Effector memory CD4-positive, alpha-beta T cell (primary cell): ENCODE data around the gene ADIRF.
"Not testable (repeated sequence)": the region's sequence is repeated elsewhere in the genome, so short reads cannot be mapped to it uniquely, and the experiment has no call there.

Experiments used
- DNase-seq, 3 donors: peaks; one replicate each; pipeline ENCODE4 v3.0.0-alpha.2; 2020
- H3K27ac ChIP-seq: 2 replicates; pipeline ENCODE4 v1.7.0; 2013; ENCODE audit warnings: mild to moderate bottlenecking, low read length, moderate library complexity; ENCODE audit not compliant: insufficient read depth, poor library complexity, severe bottlenecking
- H3K27me3 ChIP-seq: replicated peaks from 2 replicates; pipeline ENCODE4 v1.7.0; 2013; ENCODE audit warnings: mild to moderate bottlenecking, low read length; ENCODE audit not compliant: insufficient read depth, control insufficient read depth, poor library complexity, severe bottlenecking
- H3K36me3 ChIP-seq: 2 replicates; pipeline ENCODE4 v1.7.0; 2013; ENCODE audit warnings: mild to moderate bottlenecking, low read length, moderate library complexity; ENCODE audit not compliant: control insufficient read depth, insufficient read depth
- H3K4me1 ChIP-seq: 2 replicates; pipeline ENCODE4 v1.7.0; 2013; ENCODE audit warnings: low read length, mild to moderate bottlenecking; ENCODE audit not compliant: control insufficient read depth, insufficient read depth, poor library complexity, severe bottlenecking
- H3K4me3 ChIP-seq: 2 replicates; pipeline ENCODE4 v1.7.0; 2013; ENCODE audit warnings: low read length, low read depth, mild to moderate bottlenecking; ENCODE audit not compliant: insufficient read depth, poor library complexity, severe bottlenecking
- H3K9me3 ChIP-seq: 2 replicates; pipeline ENCODE4 v1.7.0; 2013; ENCODE audit warnings: mild to moderate bottlenecking, low read length, moderate library complexity; ENCODE audit not compliant: control insufficient read depth

Gene ADIRF

DNA sequence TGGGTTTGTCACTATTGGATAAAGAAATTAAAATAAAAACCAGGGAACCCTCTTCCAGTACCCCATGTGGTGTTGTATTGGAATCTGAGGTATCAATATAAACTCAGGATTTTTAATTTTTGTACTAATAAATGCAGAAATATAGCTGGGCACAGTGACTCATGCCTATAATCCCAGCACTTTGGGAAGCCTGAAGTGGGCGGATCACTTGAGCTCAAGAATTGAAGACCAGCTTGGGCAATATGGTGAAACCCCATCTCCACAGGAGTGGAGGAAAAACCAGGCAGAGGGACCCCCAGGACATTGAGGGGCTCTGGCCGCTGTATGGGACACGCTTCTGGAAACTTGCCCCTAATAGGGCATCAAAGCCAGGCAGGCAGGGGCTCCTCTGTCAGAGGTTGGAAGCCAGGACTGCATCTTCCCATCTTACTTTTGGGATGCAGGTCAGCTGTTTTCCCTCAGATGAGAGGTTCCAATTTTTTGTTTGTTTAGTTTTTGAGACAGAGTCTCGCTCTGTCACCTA is 11.1 kb downstream of the ADIRF start:
- no peaks in the 10 kb centered on the region for H3K4me1 ChIP-seq
- DNase-seq = no peak
- no peaks in the 10 kb centered on the region for H3K36me3 ChIP-seq
- H3K9me3 ChIP-seq = no peaks in the 10 kb centered on the region
- H3K27me3 ChIP-seq = no peaks in the 10 kb centered on the region
- no peak overlapping the region for H3K4me3 ChIP-seq
- no peak overlapping the region for H3K27ac ChIP-seq

DNA sequence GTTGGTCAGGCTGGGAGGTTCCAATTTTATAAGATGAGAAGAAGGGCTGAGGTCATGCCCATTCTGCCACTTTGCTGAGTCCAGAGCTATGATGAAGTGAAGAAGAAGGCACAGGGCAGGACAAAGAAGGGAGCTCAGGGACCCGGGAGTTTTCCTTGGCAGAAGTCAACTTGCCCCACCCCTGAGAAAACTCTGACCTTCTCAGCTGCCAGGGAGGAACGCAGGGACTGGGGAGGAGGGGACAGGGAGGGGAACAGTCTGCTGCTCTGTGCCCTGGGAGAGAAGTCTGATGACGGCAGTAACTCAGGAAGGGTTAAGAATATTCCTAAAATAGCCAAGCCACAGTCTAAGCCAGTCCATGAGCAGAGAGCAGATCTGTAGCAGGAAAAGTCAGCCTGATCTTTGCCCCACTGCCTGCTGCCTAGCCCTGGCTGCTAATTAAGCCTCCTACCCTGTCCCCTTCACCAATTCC is 11.7 kb downstream of the ADIRF start:
- DNase-seq = no peak
- Histone ChIP-seq H3K9me3 (no peaks in the 10 kb centered on the region), H3K4me3 (no peak overlapping the region), H3K4me1 (no peaks in the 10 kb centered on the region), H3K27ac (no peak overlapping the region), H3K36me3 (no peaks in the 10 kb centered on the region), H3K27me3 (no peaks in the 10 kb centered on the region)

DNA sequence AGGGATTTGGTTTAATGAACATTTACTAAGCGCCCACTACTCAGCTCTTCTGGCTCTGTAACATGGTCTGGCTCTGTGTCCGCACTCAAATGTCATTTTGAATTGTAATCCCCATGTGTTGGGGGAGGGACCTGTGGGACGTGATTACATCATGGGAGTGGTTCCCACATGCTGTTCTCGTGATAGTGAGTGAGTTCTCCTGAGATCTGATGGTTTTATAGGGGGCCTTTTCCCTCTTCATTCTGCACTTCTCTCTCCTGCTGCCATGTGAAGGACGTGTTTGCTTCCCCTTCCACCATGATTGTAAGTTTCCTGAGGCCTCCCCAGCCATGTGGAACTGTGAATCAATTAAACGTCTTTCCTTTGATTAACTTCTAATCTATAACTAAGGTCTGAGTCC is 12.7 kb downstream of the ADIRF start:
- not testable (repeated sequence) for H3K4me1 ChIP-seq, H3K27ac ChIP-seq, H3K27me3 ChIP-seq

DNA sequence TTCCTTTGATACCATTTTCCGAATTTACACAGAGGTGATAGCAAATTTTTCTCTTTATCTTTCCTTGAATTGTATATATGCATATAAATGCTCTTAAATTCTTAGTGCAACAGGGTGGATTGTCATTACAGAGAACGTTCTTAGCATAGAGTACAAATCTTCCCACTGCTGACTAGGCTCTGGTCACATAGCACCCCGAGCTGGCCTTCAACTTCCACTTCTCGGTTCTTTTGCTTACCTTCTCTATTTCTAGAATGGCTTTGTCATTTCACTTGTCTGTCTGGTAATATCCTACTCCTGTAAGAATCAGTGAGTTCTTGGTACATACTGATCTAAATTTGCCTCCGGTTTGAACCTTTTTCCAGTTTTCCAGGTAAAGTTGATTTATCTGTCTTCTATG is 13.4 kb downstream of the ADIRF start:
- H3K4me1 ChIP-seq = no peaks in the 10 kb centered on the region
- no peaks in the 10 kb centered on the region for H3K27me3 ChIP-seq
- no peak for DNase-seq
- H3K27ac ChIP-seq = no peak overlapping the region
- no peak overlapping the region for H3K4me3 ChIP-seq
- H3K36me3 ChIP-seq = no peaks in the 10 kb centered on the region
- H3K9me3 ChIP-seq = no peaks in the 10 kb centered on the region

More for the DNA sequence above, 12.7 kb downstream of the ADIRF start:
- not testable (repeated sequence) for DNase-seq, H3K4me3 ChIP-seq, H3K36me3 ChIP-seq, H3K9me3 ChIP-seq

DNA sequence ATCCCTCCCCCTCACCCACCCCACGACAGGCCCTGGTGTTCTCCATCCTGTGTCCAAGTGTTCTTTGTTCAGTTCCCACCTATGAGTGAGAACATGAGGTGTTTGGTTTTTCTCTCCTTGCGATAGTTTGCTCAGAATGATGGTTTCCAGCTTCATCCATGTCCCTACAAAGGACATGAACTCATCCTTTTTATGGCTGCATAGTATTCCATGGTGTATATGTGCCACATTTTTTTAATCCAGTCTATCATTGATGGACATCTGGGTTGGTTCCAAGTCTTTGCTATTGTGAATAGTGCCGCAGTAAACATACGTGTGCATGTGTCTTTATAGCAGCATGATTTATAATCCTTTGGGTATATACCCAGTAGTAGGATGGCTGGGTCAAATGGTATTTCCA is 16.2 kb downstream of the ADIRF start:
- H3K36me3 ChIP-seq, H3K27ac ChIP-seq, DNase-seq, H3K4me3 ChIP-seq, H3K4me1 ChIP-seq, H3K9me3 ChIP-seq, H3K27me3 ChIP-seq: not testable (repeated sequence)

DNA sequence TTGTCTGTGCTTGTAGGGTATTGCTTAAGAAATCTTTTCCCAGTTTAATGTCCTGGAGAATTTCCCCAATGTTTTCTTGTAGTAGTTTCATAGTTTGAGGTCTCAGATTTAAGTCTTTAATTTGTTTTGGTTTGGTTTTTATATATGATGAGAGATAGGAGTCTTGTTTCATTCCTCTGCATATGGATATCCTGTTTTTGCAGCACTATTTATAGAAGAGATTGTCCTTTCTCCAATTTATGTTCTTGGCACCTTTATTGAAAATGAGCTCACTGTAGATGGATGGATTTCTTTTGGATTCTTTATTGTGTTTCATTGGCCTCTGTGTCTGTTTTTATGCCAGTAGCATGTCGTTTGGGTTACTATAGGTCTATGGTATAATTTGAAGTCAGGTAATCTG is 20.2 kb downstream of the ADIRF start:
- H3K9me3 ChIP-seq = no peaks in the 10 kb centered on the region
- no peak overlapping the region for H3K4me3 ChIP-seq

DNA sequence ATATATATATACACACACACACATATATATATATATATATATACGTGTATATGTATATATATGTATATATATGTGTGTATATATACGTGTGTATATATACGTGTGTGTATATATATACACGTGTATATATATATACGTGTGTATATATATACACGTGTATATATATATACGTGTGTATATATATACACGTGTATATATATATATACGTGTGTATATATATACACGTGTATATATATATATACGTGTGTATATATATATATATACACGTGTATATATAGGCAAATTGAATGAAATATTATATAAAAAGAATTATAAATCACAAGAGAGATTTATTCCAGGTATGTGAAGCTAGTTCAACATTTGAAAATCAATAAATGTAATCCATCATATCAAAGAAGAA is 23.1 kb downstream of the ADIRF start:
- DNase-seq, H3K4me1 ChIP-seq, H3K27ac ChIP-seq, H3K4me3 ChIP-seq, H3K9me3 ChIP-seq, H3K27me3 ChIP-seq, H3K36me3 ChIP-seq: not testable (repeated sequence)

More for the DNA sequence above, 20.2 kb downstream of the ADIRF start:
- no peaks in the 10 kb centered on the region for H3K27me3 ChIP-seq
- no peak for DNase-seq
- no peaks in the 10 kb centered on the region for H3K36me3 ChIP-seq
- no peaks in the 10 kb centered on the region for H3K4me1 ChIP-seq
- H3K27ac ChIP-seq = no peak overlapping the region

DNA sequence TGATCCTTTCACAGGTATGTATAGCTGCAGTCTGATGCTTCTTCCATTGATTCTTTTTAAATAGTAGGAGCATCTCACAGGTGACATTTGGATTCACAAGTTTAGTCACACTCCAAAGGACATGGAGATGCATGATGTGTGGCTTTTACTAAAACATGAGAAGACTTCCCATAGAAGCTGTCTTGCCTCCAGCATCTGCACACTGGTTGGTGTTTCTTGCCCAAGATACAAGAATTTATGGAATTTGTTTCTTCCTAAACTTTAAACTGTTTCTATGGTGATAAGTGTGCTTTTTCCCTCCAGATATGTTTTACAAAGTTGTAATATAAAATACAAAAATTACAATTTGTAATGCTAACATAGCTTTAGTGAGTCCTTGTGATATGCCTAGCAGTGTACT is 24.2 kb downstream of the ADIRF start:
- no peak for DNase-seq
- H3K36me3 ChIP-seq = no peaks in the 10 kb centered on the region
- no peaks in the 10 kb centered on the region for H3K27me3 ChIP-seq
- no peak overlapping the region for H3K27ac ChIP-seq
- no peaks in the 10 kb centered on the region for H3K4me1 ChIP-seq
- no peak overlapping the region for H3K4me3 ChIP-seq
- no peaks in the 10 kb centered on the region for H3K9me3 ChIP-seq

DNA sequence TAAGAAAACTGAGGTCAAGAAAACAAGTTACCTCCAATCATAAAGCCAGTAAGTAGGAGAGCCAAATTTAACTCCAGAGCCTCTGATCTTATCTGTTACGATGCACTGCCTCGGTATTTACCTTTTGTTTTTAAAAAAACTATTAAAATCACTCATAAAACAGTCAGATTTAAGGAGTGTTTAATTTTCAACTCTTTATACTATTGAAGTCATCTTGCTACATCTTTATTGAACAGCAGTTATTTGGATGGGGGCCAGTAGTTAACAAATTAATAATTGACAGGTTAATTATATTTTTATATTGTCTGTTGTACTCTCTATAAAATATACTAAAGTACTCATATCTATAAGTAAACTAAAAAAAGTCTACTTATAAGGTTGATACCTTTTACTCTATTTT is 24.6 kb downstream of the ADIRF start:
- DNase-seq = no peak
- Histone ChIP-seq H3K9me3 (no peaks in the 10 kb centered on the region), H3K4me1 (no peaks in the 10 kb centered on the region), H3K4me3 (no peak overlapping the region), H3K27ac (no peak overlapping the region), H3K36me3 (no peaks in the 10 kb centered on the region), H3K27me3 (no peaks in the 10 kb centered on the region)

DNA sequence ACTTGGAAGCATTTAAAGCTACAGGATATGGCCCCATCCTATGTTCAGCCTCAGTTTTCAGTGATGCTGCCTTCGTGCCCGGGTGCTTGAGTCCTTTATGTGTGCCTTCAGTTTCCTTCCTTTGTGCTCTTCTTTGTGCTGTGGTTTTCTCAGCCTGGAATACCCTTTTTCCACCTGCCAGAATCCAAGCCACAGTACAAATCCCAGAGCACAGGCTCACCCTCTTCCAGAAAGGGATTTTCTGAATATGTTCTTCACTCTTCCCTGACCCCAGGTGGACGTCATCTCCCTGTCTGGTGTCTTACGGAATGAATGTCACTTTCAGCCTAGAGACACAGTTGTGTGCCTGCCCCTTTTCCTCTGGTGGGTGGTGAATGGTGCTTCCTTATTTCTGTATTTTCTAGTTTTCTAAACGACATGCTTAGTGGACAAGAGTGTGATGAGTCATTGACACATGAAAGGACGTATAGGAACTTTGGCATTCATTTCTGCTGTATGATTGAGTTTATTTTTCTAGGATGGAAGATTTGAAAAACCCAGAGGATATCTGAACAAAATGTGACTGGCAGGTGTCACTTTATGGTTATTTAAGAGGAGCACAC is 31.6 kb downstream of the ADIRF start:
- not testable (repeated sequence) for DNase-seq, H3K36me3 ChIP-seq, H3K9me3 ChIP-seq, H3K27ac ChIP-seq, H3K27me3 ChIP-seq, H3K4me1 ChIP-seq, H3K4me3 ChIP-seq
